ENCODE results near the gene RELN.

Gene RELN

GRCh38 chr7:103445228-103446048 is 544.0 kb downstream of the RELN start:
- no peak for DNase-seq

GRCh38 chr7:103439661-103440060 is 549.8 kb downstream of the RELN start:
- DNase-seq, result no peak

GRCh38 chr7:103437623-103438022 is 551.8 kb downstream of the RELN start:
- no peak for DNase-seq

- DNase-seq, result no peak
These were observed 556.7 kb downstream of the RELN start for GRCh38 chr7:103432712-103433111.

- DNase-seq, result no peak
These were observed 564.3 kb downstream of the RELN start for GRCh38 chr7:103425177-103425576.

GRCh38 chr7:103423467-103424179 is 565.8 kb downstream of the RELN start:
- no peak for DNase-seq
